Stimulated activated effector memory CD8-positive, alpha-beta T cell treated with anti-CD3 and anti-CD28 coated beads, Interleukin-12 subunit alpha, Interleukin-12 subunit beta, amount 100 ng/mL, for 72 hours (primary cell): ENCODE measurements around the gene BICRAL.
A peak's percentile ranks its signal among the peaks of the same experiment; 100 is the strongest.
"Not testable (repeated sequence)": the region's sequence is repeated elsewhere in the genome, so short reads cannot be mapped to it uniquely, and the experiment has no call there.

ENCODE experiments used
- ATAC-seq: fragments of 150-1000 bp; cut with Tn5 transposase; 2 replicates; pipeline ENCODE4 v1.10.0; 2021
- DNase-seq, 2 donors: peaks; one replicate each; pipeline ENCODE4 v3.0.0; 2021 to 2022; ENCODE audit warnings: low spot score in 2 of 2
- H3K27ac Mint-ChIP-seq: one replicate; pipeline ENCODE4 v1.8.0; 2022; ENCODE audit warnings: mild to moderate bottlenecking, mixed read lengths
- H3K36me3 Mint-ChIP-seq: one replicate; pipeline ENCODE4 v1.8.0; 2022; ENCODE audit warnings: mild to moderate bottlenecking, mixed read lengths
- H3K4me1 Mint-ChIP-seq: one replicate; pipeline ENCODE4 v1.8.0; 2022; ENCODE audit warnings: mixed read lengths
- H3K4me3 Mint-ChIP-seq: one replicate; pipeline ENCODE4 v1.8.0; 2022; ENCODE audit warnings: mild to moderate bottlenecking, mixed read lengths
- H3K9me3 Mint-ChIP-seq: one replicate; pipeline ENCODE4 v1.8.0; 2022; ENCODE audit warnings: mixed read lengths

Gene BICRAL

DNA sequence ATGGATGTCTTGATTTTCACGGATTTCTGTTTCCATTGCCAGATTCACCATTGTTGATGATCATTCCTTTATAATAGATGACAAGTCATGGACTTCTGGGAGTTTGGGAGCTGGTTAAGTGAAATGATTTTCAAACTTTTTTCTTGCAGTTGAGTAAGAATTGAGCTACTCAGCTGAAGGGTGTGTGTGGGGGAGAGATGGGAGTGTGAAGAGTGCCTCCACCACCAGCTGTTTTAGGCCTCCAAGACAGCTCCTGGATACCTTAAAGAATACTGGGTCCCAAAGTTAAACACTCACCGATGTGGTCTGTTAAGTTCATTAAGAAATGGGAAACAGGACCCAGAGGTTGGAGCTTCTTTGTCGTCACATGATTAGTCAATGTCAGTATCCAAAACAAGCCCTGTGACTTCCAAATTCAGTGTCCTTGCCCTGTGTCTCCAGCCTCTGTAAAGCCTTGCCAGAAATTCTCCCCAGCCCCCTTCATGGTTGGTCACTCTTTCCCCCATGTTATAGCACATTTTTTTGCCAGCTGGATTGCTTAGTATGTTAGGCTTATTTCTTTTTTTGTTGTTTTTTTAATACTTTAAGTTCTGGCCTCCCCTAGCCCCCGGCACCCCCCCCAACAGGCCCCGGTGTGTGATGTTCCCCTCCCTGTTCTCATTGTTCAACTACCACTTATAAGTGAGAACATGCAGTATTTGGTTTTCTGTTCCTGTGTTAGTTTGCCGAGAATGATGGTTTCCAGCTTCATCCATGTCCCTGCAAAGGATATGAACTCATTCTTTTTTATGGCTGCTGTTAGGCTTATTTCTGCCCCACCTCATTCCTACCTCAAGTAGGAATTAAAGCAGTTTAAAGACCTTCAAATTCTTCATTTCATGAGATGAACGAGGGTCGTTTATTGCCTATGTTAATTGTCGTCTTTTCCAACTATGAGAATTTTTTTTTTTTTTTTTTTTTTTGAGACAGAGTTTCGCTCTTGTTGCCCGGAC lies 26.9 kb downstream of the BICRAL start:
- Mint-ChIP-seq H3K4me1 (peaks cover 16% of the 10 kb centered on the region), H3K4me3 (no peak overlapping the region), H3K27ac (no peak overlapping the region), H3K9me3 (no peaks in the 10 kb centered on the region), H3K36me3 (peaks cover 7% of the 10 kb centered on the region)
- DNase-seq (no peak), ATAC-seq (no peak)

DNA sequence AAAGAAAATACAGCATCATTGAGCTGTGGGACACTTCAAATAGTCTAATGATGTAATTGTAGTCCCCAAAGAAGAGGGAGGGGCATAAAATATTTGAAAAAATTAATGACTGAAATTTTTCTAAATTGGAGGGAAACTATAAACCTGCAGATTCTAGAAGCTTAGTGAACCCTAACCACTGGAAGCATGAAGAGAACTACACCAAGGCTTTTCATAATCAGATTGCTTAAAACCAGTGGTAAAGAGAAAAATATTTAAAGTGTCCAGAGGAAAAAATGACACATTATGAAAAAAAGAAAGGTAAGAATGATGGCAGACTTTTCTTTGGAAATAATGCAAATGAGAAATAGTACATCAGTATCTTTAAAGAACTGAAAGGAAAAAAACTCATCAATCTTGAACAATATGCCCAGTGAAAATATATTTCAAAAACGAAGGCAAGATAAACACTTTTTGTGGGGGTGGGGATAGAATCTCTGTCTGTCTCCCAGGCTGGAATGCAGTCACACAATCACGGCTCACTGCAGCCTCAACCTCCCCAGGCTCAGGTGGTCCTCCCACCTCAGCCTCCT lies 31.3 kb downstream of the BICRAL start:
- H3K9me3 Mint-ChIP-seq: no peaks in the 10 kb centered on the region
- ATAC-seq (no peak), DNase-seq (no peak)
- peaks cover 7% of the 10 kb centered on the region for H3K36me3 Mint-ChIP-seq
- H3K27ac Mint-ChIP-seq: peak overlapping the region; percentile 45
- no peaks in the 10 kb centered on the region for H3K4me1 Mint-ChIP-seq
- H3K4me3 Mint-ChIP-seq: no peak overlapping the region

DNA sequence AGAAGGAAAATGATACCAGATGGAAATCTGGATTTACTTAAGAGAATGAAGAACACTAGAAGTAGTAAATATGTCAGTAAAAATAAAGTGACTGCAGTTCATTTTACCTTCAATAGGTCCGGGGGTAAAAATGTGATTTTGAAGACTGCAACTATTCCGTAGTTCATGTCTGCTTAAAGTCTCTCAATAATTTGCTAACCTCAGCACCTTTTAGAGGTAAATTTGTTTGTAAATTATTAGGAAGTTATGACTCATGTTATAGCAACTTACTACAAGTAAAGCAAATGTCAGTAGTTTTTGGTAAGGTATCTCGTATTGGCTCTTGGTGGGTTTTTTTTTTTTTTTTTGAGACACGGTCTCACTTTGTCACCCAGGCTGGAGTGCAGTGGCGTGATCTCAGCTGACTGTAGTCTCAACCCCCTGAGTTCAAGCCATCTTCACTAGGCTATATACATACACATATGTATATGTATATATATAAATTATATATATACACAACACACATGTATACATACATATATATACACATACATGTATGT lies 32.1 kb downstream of the BICRAL start:
- no peak for ATAC-seq
- Mint-ChIP-seq H3K4me1 (no peaks in the 10 kb centered on the region), H3K4me3 (no peak overlapping the region)

DNA sequence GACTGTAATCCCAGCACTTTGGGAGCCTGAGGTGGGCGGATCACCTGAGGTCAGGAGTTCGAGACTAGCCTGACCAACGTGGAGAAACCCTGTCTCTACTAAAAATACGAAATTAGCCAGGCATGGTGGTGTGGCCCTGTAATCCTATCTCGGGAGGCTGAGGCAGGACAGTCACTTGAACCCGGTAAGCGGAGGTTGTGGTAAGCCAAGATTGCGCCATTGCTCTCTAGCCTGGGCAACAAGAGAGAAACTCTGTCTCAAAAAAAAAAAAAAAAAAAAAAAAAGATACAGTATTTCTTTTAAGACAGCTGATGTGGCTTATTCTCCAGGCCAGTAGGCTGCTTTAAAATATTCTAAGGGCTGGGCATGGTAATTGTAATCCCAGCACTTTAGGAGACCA lies 33.9 kb downstream of the BICRAL start:
- H3K4me1 Mint-ChIP-seq: peaks cover 14% of the 10 kb centered on the region
- H3K27ac Mint-ChIP-seq: not testable (repeated sequence)

More for the DNA sequence above, 32.1 kb downstream of the BICRAL start:
- Mint-ChIP-seq H3K9me3 (no peaks in the 10 kb centered on the region), H3K36me3 (peaks cover 7% of the 10 kb centered on the region), H3K27ac (peak overlapping the region; percentile 45)
- DNase-seq: no peak

DNA sequence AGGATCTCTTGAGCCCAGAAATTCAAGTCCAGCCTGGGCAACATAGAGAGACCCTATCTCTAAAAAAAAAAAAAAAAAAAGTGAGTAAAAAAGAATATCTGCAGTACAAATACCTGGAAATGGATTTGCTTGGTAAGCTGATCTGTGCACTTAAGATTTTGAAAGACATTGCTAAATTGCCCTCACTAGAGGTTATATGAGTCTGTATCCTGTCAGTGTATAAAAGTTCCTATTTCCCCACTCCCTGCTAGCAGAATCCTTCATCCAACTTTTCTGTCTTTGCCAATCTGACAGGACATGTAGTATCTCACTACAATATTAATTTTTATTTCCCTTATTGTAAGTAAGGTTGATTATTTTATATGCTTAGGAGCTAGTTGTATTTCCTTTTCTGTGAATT lies 36.1 kb downstream of the BICRAL start:
- DNase-seq (no peak), ATAC-seq (no peak)
- Mint-ChIP-seq H3K36me3 (peaks cover 10% of the 10 kb centered on the region), H3K9me3 (no peaks in the 10 kb centered on the region), H3K4me3 (no peak overlapping the region), H3K27ac (no peak overlapping the region), H3K4me1 (peaks cover 16% of the 10 kb centered on the region)

More for the DNA sequence above, 33.9 kb downstream of the BICRAL start:
- not testable (repeated sequence) for H3K36me3 Mint-ChIP-seq, ATAC-seq, DNase-seq, H3K4me3 Mint-ChIP-seq, H3K9me3 Mint-ChIP-seq

DNA sequence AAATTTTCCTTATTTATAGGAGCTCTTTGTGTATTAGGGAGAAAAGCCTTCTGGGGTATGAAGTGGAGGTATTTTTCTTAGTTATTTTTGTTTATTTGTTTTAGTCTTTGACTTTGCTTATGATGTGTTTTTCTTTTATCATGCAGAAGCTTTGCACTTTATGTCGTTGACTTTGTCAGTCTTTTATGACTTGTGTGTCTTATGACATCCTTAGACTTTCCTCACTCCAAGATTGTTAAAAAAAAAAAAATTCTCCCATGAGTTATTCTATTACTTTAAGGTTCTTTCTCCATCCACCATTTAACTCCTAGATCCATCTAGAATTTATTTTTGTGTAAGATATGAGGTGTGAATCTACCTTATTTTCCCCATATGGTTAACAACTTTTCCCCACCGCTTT lies 36.6 kb downstream of the BICRAL start:
- DNase-seq: no peak
- Mint-ChIP-seq H3K9me3 (no peaks in the 10 kb centered on the region), H3K4me3 (no peak overlapping the region), H3K4me1 (peaks cover 16% of the 10 kb centered on the region), H3K27ac (no peak overlapping the region), H3K36me3 (peaks cover 13% of the 10 kb centered on the region)
- ATAC-seq: no peak

DNA sequence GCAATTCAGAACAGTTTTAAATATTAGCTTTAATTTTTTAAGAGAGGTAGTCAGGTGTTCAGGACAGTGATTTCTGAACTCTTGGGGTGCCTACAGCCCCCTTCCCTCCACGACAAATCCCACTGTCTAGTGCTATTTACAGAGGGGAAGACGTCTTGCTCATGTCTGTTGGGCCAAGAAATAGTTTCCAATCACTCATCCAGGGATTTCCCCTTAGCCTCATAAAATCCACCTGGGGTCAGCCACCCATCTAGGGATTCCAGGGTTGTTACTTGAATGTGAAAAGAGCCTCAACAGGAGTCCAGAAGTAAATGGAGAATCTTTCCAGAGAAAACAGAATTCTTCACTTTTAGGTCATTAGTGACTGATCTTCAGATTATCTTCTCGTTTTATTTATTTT lies 37.0 kb downstream of the BICRAL start:
- no peak for ATAC-seq
- peaks cover 16% of the 10 kb centered on the region for H3K36me3 Mint-ChIP-seq
- no peak for DNase-seq
- H3K4me1 Mint-ChIP-seq: peaks cover 16% of the 10 kb centered on the region
- no peak overlapping the region for H3K27ac Mint-ChIP-seq
- H3K9me3 Mint-ChIP-seq: no peaks in the 10 kb centered on the region
- H3K4me3 Mint-ChIP-seq: no peak overlapping the region

DNA sequence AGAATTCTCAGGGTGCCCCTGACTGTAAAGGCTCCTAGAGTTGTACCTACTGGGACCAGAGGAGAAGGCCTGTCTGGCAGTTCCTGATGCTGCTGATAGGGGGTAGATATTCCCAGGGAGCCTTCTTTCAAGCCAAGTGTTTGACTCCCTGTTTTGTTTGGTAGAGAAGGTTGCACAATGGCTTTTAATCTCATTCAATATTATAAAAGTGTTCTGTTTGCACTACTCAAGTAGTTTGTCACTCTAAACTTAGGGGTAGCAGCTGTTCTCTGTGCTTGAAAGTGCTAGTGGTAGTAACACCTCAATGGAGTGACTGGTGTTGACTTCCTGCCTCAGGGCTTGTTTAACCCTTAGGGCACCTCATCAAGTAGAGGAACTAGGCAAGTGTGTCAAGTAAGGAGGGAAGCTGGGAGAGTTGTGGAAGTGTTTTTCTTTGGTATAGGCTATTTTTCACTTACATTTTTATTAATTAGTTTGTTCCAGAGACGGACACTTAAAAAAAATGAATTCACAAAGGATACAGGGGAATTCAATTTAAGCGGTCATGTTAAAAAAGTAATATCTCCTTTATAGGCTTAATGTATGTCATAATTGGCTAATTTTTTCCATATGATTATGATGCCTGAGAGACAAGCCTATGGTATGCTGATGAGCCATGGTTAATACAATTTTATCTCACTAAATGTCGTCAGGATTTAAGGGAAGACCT lies 38.1 kb downstream of the BICRAL start:
- Mint-ChIP-seq H3K4me1 (peaks cover 16% of the 10 kb centered on the region), H3K36me3 (peaks cover 27% of the 10 kb centered on the region), H3K27ac (peak overlapping the region; percentile 80), H3K4me3 (no peak overlapping the region), H3K9me3 (no peaks in the 10 kb centered on the region)
- DNase-seq (no peak), ATAC-seq (peak; percentile 84)

DNA sequence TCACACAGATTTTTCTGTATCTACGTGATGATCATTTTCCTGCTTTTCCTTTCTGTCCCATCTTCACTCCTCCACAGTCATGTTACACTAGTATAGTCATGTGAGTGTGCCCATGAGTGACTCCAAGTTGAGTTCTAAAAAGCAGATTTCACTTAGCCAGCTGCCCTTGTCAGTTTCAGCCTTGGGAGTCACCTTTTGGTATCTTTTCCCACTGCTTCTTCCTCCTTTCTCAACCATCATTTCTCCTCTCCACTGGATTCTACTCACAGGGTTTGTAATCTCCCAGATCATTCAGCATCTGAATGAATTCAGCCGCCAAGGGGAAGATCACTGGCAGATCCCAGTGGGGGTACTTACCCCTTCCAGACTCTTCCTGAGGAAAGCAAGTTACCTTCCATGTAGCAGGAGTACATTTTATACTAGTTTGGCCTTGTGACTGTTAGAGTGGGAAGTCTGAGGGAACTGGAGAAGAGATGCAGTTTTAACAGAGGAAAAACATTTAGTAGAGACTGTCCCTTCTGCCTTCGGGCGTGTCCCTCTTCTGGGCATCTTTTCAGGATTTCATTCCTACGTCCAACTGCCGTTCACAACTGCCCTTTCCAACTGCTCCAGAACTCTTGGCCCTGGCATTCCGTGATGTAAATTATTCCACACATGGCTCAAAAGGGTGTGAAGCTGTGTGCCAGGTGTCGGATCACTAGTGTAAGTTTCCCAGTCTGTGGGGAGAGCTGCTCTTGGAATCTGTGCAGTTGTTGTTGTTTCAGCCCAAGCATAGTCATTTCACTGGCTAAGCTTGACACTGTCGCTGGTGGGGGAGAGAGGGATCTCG lies 38.9 kb downstream of the BICRAL start:
- Mint-ChIP-seq H3K36me3 (peaks cover 35% of the 10 kb centered on the region), H3K4me1 (peaks cover 16% of the 10 kb centered on the region), H3K9me3 (no peaks in the 10 kb centered on the region), H3K4me3 (no peak overlapping the region), H3K27ac (peak overlapping the region; percentile 80)
- DNase-seq (no peak), ATAC-seq (no peak)

DNA sequence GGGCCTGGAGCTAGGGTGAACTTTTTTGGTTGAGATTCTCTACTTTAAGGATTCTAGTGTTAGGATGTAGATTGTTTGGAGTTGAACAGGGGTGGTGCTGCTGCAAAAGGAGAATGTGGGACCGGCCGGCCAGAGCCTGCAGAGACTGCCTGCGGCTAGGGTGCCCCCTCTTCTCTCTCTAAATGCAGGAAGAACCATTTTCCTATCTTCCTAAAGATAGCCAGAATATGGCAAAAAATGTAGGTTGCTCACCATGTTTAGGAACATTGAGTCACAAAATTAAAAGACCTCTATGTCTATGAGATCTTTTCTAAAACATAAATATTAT lies 39.5 kb downstream of the BICRAL start:
- H3K4me1 Mint-ChIP-seq: peaks cover 16% of the 10 kb centered on the region
- no peak for ATAC-seq
- no peak for DNase-seq
- H3K27ac Mint-ChIP-seq: no peak overlapping the region
- no peaks in the 10 kb centered on the region for H3K9me3 Mint-ChIP-seq
- peaks cover 37% of the 10 kb centered on the region for H3K36me3 Mint-ChIP-seq
- no peak overlapping the region for H3K4me3 Mint-ChIP-seq

DNA sequence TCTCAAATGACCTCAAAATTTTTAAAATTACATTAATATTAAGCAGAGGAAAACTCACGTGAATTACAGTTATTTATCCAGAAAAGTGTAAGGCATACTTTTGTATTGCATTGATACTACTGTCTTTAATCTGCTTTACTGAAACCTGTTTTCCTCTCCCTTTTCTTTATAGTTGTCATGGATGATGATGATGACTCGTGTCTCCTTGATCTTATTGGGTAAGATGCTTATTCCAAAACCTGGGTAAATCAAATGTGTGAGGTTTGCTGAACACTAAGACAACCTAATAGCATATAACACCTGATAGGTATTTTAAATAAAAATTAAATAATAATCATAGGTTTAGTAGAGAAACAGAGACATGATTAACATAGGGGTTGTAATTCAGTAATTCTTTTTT lies 40.0 kb downstream of the BICRAL start:
- no peak overlapping the region for H3K27ac Mint-ChIP-seq
- no peak overlapping the region for H3K4me3 Mint-ChIP-seq
- peaks cover 43% of the 10 kb centered on the region for H3K36me3 Mint-ChIP-seq
- no peak for ATAC-seq
- peaks cover 16% of the 10 kb centered on the region for H3K4me1 Mint-ChIP-seq
- no peaks in the 10 kb centered on the region for H3K9me3 Mint-ChIP-seq
- DNase-seq: no peak

DNA sequence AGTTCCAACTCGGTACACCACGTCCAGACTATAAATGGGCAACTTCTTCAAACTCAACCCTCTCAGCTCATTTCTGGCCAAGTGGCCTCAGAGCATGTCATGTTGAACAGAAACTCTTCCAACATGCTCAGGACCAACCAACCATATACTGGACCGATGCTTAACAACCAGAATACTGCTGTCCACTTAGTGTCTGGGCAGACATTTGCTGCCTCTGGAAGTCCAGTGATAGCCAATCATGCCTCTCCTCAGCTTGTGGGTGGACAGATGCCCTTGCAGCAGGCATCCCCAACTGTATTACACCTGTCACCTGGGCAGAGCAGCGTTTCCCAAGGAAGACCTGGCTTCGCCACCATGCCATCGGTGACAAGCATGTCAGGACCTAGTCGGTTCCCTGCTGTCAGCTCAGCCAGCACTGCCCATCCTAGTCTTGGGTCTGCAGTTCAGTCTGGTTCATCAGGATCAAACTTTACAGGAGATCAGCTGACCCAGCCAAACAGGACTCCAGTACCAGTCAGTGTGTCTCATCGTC lies 47.8 kb downstream of the BICRAL start:
- Mint-ChIP-seq H3K9me3 (no peaks in the 10 kb centered on the region), H3K4me1 (peaks cover 6% of the 10 kb centered on the region), H3K4me3 (no peak overlapping the region), H3K27ac (peak overlapping the region; percentile 34), H3K36me3 (peaks cover 69% of the 10 kb centered on the region)
- ATAC-seq (no peak), DNase-seq (no peak)

DNA sequence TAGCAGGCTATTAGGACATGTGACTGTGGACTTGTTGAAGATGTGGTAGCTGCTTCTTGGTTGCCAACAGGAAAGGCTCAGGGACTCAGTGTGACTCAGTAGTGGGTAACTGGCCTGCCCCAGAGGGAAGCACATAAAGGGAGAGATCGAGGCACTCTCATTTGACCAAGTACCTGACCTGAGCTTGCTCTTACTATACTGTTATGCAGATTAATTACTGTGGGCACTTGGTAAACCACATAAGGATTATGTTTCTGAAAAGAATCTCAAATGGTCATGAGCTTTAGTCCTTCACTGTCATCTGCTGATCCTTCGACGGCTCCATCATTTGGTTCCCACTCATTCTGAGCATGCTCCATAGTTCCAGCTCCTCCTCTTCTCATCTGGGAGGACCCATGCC lies 49.4 kb downstream of the BICRAL start:
- ATAC-seq (no peak), DNase-seq (no peak)
- Mint-ChIP-seq H3K4me3 (no peak overlapping the region), H3K9me3 (no peaks in the 10 kb centered on the region), H3K4me1 (peaks cover 6% of the 10 kb centered on the region), H3K36me3 (peaks cover 61% of the 10 kb centered on the region), H3K27ac (peak overlapping the region; percentile 69)

DNA sequence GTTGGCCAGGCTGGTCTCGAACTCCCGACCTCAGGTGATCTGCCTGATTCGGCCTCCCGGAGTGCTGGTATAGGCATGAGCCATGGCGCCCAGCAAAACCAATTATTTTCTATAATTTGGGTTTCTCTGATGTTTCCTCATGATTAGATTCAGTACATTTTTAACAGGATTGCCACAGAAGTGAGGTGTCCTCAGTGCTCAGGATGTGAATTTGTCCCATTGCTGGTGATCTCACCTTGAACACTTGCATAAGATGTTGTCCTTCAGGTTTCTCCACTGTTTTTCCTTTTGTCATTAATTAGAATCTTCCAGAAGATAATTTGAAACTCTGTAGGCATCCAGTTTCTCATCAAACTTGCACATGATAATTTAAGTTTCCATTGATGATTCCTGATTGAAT lies 52.2 kb downstream of the BICRAL start:
- Mint-ChIP-seq H3K4me3 (no peak overlapping the region), H3K9me3 (no peaks in the 10 kb centered on the region), H3K36me3 (peaks cover 39% of the 10 kb centered on the region), H3K27ac (peak overlapping the region; percentile 29), H3K4me1 (peaks cover 6% of the 10 kb centered on the region)
- ATAC-seq (no peak), DNase-seq (no peak)
